ENCODE results near the gene VRK3.

DNA sequence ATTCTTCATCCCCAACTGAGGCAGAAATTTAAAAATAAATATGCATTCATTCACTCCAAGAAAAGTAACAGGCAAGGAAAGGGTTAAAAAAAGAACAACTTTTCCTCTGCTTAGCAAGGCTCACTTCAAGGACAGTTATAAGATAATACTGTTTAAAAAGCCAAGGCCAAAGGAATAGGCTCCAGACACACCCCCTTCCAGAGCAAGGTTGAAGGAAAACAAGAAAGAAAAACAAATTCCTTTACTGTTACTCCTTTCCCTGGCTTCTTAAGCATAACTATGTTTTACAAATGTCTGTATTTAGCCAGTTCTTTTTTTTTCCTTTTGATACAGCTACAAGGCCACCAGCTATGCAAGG is 72.7 kb downstream of the VRK3 start:
- no peak for TF ChIP-seq POLR2A (IDR thresholded peaks at IDR 0.05)
- TF ChIP-seq, protein P1, sequence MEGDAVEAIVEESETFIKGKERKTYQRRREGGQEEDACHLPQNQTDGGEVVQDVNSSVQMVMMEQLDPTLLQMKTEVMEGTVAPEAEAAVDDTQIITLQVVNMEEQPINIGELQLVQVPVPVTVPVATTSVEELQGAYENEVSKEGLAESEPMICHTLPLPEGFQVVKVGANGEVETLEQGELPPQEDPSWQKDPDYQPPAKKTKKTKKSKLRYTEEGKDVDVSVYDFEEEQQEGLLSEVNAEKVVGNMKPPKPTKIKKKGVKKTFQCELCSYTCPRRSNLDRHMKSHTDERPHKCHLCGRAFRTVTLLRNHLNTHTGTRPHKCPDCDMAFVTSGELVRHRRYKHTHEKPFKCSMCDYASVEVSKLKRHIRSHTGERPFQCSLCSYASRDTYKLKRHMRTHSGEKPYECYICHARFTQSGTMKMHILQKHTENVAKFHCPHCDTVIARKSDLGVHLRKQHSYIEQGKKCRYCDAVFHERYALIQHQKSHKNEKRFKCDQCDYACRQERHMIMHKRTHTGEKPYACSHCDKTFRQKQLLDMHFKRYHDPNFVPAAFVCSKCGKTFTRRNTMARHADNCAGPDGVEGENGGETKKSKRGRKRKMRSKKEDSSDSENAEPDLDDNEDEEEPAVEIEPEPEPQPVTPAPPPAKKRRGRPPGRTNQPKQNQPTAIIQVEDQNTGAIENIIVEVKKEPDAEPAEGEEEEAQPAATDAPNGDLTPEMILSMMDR (IDR thresholded peaks at IDR 0.05): no peak
